H1 (cell line): ENCODE measurements around the gene SPRED1. TPM values are rescaled to one million over a fixed set of nuclear protein-coding genes. Genes with fewer than 3 reads are reported as not detected.

Experiments
- EGR1 ChIP-seq: IDR thresholded peaks from 2 replicates; pipeline ENCODE4 v1.6.1; 2011; ENCODE audit warnings: low read depth, low read length, borderline replicate concordance
- HDAC6 ChIP-seq: IDR thresholded peaks from one replicate; pipeline ENCODE4 v1.7.1; 2012; ENCODE audit warnings: low read depth, mild to moderate bottlenecking, inconsistent platforms, low read length, moderate library complexity
- KDM5A ChIP-seq: fragments of 200-600 bp; IDR thresholded peaks from 2 replicates; pipeline ENCODE4 v1.7.1; 2012; ENCODE audit warnings: mild to moderate bottlenecking, low read length, inconsistent platforms, mixed read lengths
- SAP30 ChIP-seq: fragments of 300-600 bp; sonication (generic); IDR thresholded peaks from 2 replicates; pipeline ENCODE4 v1.7.1; 2012; ENCODE audit warnings: low read length, moderate library complexity, mild to moderate bottlenecking, inconsistent platforms; ENCODE audit not compliant: insufficient read depth, insufficient replicate concordance
- SUZ12 ChIP-seq: fragments of 200-600 bp; sonication (generic); IDR thresholded peaks from 2 replicates; pipeline ENCODE4 v1.6.1; 2012; ENCODE audit warnings: mild to moderate bottlenecking, inconsistent platforms, low read length, moderate library complexity, mixed read lengths
- ZNF274 ChIP-seq: IDR thresholded peaks from 2 replicates; pipeline ENCODE4 v1.7.0; 2012; ENCODE audit warnings: low read length, borderline replicate concordance; ENCODE audit errors: extremely low read depth
- polyA plus RNA-seq, 7 experiments: library from polyadenylated mRNA; depleted of rRNA in 3 of 7; stranded (reverse) in 5 of 7; unstranded in 2 of 7; fragments of >200 nt in 5 of 7; fragments of 200-250 nt in 2 of 7; gene quantifications; 1 replicate in 5 of 7; 2 replicates in 1 of 7; 4 replicates in 1 of 7; pipeline versions ENCODE4 v1.2.1 to v1.2.3, GENCODE V29; 2011 to 2013; ENCODE audit warnings: missing spikeins in 2 of 7, mixed read lengths in 2 of 7
- total RNA-seq: library from RNA; stranded (reverse); fragmentation: NEBNext Ultra II Directional; extraction: Animal tissue kit (Norgen Biotek cat#: 25700); gene quantifications from 2 replicates; pipeline ENCODE4 v1.2.1, GENCODE V29; 2021
- TF ChIP-seq, protein P1 (sequence below): IDR thresholded peaks from 2 replicates; pipeline ENCODE4 v1.6.1; 2012; ENCODE audit warnings: inconsistent platforms

Gene SPRED1
- total and polyA plus RNA-seq, 2 of the 8 experiments (the other 6 are each of a cell fraction or from before 2014, with no cell fraction given): 5.5 to 30.3 TPM

DNA sequence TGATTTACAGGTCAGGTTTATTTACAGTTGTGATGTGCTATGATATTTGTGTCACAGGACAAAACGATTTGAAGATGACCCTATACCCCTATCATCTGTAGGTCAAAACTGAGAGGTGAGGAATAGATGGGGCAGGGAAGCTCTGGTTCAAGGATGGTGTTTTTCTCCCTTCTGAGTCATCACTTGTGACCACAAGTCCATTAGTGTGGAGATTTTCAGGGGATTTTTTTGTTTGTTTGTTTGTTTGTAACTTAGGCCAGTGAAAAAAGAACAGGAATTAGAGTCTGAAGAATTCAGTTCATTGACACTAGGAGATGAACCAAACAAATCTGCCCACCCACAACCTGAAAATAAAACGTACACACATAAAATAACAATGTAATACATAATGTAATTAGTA, 138.6 kb downstream of the SPRED1 start (continued):
- TF ChIP-seq, protein P1, sequence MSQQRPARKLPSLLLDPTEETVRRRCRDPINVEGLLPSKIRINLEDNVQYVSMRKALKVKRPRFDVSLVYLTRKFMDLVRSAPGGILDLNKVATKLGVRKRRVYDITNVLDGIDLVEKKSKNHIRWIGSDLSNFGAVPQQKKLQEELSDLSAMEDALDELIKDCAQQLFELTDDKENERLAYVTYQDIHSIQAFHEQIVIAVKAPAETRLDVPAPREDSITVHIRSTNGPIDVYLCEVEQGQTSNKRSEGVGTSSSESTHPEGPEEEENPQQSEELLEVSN: no peak
- no peak for TF ChIP-seq HDAC6
- no peak for TF ChIP-seq KDM5A
- no peak for TF ChIP-seq ZNF274
- no peak for TF ChIP-seq SAP30
- no peak for TF ChIP-seq SUZ12
- no peak for TF ChIP-seq EGR1
- TF ChIP-seq, all 59 proteins: peak for 0
